Peyer's patch (tissue), 4 donors: Measurements from ENCODE around the gene DSCAML1. TPM values are rescaled to one million over a fixed set of nuclear protein-coding genes. Genes with fewer than 3 reads are reported as not detected.
A peak's percentile ranks its signal among the peaks of the same experiment; 100 is the strongest.

Experiments
- DNase-seq, 3 donors: peaks; one replicate each; pipeline ENCODE4 v3.0.0-alpha.2; 2017 to 2019
- H3K27ac ChIP-seq, 4 donors: fragments of 200-600 bp; sonication (generic); one replicate each; pipeline ENCODE4 v1.5.1; 2016 to 2019
- H3K27me3 ChIP-seq, 2 donors: fragments of 200-600 bp; sonication (generic); one replicate each; pipeline ENCODE4 v1.5.1; 2019
- H3K36me3 ChIP-seq, 3 donors: fragments of 200-600 bp; sonication (generic); one replicate each; pipeline ENCODE4 v1.5.1; 2016 to 2019
- H3K4me1 ChIP-seq, 4 donors: fragments of 200-600 bp; sonication (generic); one replicate each; pipeline ENCODE4 v1.5.1; 2016 to 2019
- H3K4me3 ChIP-seq, 4 donors: fragments of 200-600 bp; sonication (generic); 1 replicate in 3 of 4; 2 replicates in 1 of 4; pipeline ENCODE4 v1.5.1; 2016 to 2019; ENCODE audit warnings: mild to moderate bottlenecking in 1 of 4
- H3K9me3 ChIP-seq, 4 donors: fragments of 200-600 bp; sonication (generic); one replicate each; pipeline ENCODE4 v1.5.1; 2016 to 2019; ENCODE audit warnings: mild to moderate bottlenecking in 1 of 4
- POLR2A ChIP-seq, 2 donors: fragments of 450-650 bp; IDR thresholded peaks; one replicate each; pipeline ENCODE4 v1.5.1; 2017; ENCODE audit warnings: antibody characterized with exemption in 2 of 2, mild to moderate bottlenecking in 2 of 2, moderate library complexity in 2 of 2
- total RNA-seq, 4 donors: library from RNA; depleted of rRNA; stranded (reverse); fragments of >200 nt; gene quantifications; one replicate each; pipeline ENCODE4 v1.1.0, GENCODE V29; 2016
- TF ChIP-seq, protein P1 (sequence below), 6 experiments: fragments of 450-650 bp in 4 of 6; fragments of 200-600 bp in 2 of 6; sonication (generic) in 1 of 6; IDR thresholded peaks; one replicate each; pipeline ENCODE4 v1.5.1; 2017 to 2019; ENCODE audit warnings: antibody characterized with exemption in 6 of 6, mild to moderate bottlenecking in 3 of 6, moderate library complexity in 1 of 6

Gene DSCAML1
- total RNA-seq, 4 donors from 2014 or later, result 0.18 to 5.8 (median 2.9) TPM

DNA sequence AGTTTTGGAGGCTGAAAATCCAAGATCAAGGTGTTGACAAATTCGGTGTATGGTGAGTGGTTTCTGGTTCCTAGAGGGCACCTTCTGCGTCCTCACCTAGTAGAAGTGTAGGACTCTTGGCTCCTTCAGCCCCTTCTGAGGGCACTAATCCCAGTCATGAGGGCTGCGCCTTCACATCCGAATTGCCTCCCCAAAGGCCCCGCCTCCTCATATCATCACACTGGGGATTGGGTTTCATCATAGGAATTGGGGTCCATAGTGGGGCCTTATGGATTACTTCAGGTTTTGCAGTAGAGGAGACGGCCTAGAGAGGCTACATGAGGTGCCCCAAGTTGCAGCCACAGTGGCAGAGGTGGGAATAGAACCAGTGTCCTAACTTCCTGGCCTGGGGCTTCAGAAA, 382.3 kb downstream of the DSCAML1 start:
- DNase-seq, result peak in 1 of 3 donors; percentile 8
- H3K36me3 ChIP-seq, result peaks cover 0 to under 1% (median 0%) of the 10 kb centered on the region in 3 donors
- H3K9me3 ChIP-seq, result no peaks in the 10 kb centered on the region
- TF ChIP-seq, protein P1, sequence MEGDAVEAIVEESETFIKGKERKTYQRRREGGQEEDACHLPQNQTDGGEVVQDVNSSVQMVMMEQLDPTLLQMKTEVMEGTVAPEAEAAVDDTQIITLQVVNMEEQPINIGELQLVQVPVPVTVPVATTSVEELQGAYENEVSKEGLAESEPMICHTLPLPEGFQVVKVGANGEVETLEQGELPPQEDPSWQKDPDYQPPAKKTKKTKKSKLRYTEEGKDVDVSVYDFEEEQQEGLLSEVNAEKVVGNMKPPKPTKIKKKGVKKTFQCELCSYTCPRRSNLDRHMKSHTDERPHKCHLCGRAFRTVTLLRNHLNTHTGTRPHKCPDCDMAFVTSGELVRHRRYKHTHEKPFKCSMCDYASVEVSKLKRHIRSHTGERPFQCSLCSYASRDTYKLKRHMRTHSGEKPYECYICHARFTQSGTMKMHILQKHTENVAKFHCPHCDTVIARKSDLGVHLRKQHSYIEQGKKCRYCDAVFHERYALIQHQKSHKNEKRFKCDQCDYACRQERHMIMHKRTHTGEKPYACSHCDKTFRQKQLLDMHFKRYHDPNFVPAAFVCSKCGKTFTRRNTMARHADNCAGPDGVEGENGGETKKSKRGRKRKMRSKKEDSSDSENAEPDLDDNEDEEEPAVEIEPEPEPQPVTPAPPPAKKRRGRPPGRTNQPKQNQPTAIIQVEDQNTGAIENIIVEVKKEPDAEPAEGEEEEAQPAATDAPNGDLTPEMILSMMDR (IDR thresholded peaks at IDR 0.05), result no peak
- no peak for TF ChIP-seq POLR2A (IDR thresholded peaks at IDR 0.05)
- H3K27me3 ChIP-seq, result no peaks in the 10 kb centered on the region
- H3K4me1 ChIP-seq, result no peaks in the 10 kb centered on the region
- no peak overlapping the region for H3K27ac ChIP-seq
- no peak overlapping the region for H3K4me3 ChIP-seq

DNA sequence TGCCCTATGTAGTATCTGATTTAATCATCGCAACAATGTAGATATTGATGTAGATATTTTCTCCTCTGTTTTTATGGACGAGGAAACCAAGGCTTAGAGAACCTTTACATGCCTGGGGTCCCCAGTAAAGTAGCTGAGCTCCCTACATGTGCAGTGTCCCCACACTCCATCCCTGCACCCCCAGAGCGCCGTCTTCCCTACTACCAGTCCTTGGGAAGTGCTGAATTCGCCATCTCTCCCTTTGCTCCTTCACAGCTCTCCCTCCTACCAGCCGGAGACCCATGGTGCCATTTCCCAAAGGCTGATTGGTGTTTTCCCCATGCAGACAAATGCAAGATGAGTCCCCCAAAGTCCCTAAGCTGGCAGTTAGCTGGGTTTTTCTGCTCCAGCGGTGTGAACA, 383.4 kb downstream of the DSCAML1 start:
- no peak overlapping the region for H3K27ac ChIP-seq
- no peak overlapping the region for H3K4me3 ChIP-seq
- no peaks in the 10 kb centered on the region for H3K27me3 ChIP-seq
- TF ChIP-seq, protein P1 (IDR thresholded peaks at IDR 0.05), result no peak
- no peak for TF ChIP-seq POLR2A (IDR thresholded peaks at IDR 0.05)
- no peak for DNase-seq
- peaks cover 0 to 12% (median 0%) of the 10 kb centered on the region in 3 donors for H3K36me3 ChIP-seq
- no peaks in the 10 kb centered on the region for H3K4me1 ChIP-seq
- H3K9me3 ChIP-seq, result no peaks in the 10 kb centered on the region

GRCh38 chr11:117412653-117413275, 384.3 kb downstream of the DSCAML1 start:
- no peak overlapping the region for H3K4me3 ChIP-seq
- peaks cover 0 to 19% (median 0%) of the 10 kb centered on the region in 3 donors for H3K36me3 ChIP-seq
- no peaks in the 10 kb centered on the region for H3K9me3 ChIP-seq
- TF ChIP-seq, protein P1 (IDR thresholded peaks at IDR 0.05), result no peak
- TF ChIP-seq POLR2A (IDR thresholded peaks at IDR 0.05), result no peak
- H3K27me3 ChIP-seq, result no peaks in the 10 kb centered on the region
- no peaks in the 10 kb centered on the region for H3K4me1 ChIP-seq
- DNase-seq, result no peak
- H3K27ac ChIP-seq, result no peak overlapping the region

GRCh38 chr11:117412176-117412575, 384.8 kb downstream of the DSCAML1 start:
- no peaks in the 10 kb centered on the region for H3K27me3 ChIP-seq
- H3K36me3 ChIP-seq, result peaks cover 0 to 19% (median 0%) of the 10 kb centered on the region in 3 donors
- H3K27ac ChIP-seq, result no peak overlapping the region
- H3K9me3 ChIP-seq, result no peaks in the 10 kb centered on the region
- TF ChIP-seq, protein P1 (IDR thresholded peaks at IDR 0.05), result no peak
- no peak for TF ChIP-seq POLR2A (IDR thresholded peaks at IDR 0.05)
- DNase-seq, result no peak
- H3K4me3 ChIP-seq, result no peak overlapping the region
- H3K4me1 ChIP-seq, result no peaks in the 10 kb centered on the region

DNA sequence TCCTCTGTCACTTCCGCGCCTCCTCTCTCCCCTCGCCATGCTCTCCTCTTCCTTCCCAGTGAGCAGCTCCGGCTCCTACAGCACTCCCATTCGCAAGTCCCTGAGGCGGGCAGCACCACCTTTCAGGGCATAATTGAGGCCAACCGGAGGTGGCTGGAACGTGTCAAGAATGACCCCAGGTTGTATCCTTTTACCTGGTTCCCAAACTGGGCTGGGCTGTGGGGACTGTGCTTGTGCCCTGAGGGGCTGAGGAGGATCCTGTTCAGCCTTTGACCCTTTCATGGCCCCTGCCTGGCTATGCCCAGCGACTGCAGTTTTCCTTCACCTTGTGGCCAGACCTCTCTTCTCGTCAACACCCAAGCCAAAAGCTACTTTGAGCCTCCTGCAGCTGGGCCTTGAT, 385.3 kb downstream of the DSCAML1 start:
- DNase-seq, result no peak
- H3K36me3 ChIP-seq, result peaks cover 0 to 19% (median 0%) of the 10 kb centered on the region in 3 donors

More for the DNA sequence above, 385.3 kb downstream of the DSCAML1 start:
- H3K27me3 ChIP-seq, result no peaks in the 10 kb centered on the region
- TF ChIP-seq POLR2A (IDR thresholded peaks at IDR 0.05), result no peak
- TF ChIP-seq, protein P1 (IDR thresholded peaks at IDR 0.05), result no peak
- no peaks in the 10 kb centered on the region for H3K9me3 ChIP-seq
- no peaks in the 10 kb centered on the region for H3K4me1 ChIP-seq
- no peak overlapping the region for H3K4me3 ChIP-seq
- H3K27ac ChIP-seq, result no peak overlapping the region
